Osteocyte (in vitro differentiated cells): ENCODE results near the gene LIF. TPM values are rescaled to one million over a fixed set of nuclear protein-coding genes. Genes with fewer than 3 reads are reported as not detected.

ENCODE experiments used
- DNase-seq: peaks from one replicate; pipeline ENCODE4 v3.0.0; 2021; ENCODE audit warnings: mixed read lengths; ENCODE audit not compliant: unreplicated experiment; ENCODE audit errors: extremely low spot score
- H3K27ac Mint-ChIP-seq: one replicate; pipeline ENCODE4 v1.8.0; 2021; ENCODE audit warnings: mild to moderate bottlenecking, mixed read lengths; ENCODE audit not compliant: unreplicated experiment
- H3K27me3 Mint-ChIP-seq: one replicate; pipeline ENCODE4 v1.8.0; 2021; ENCODE audit warnings: mixed read lengths; ENCODE audit not compliant: unreplicated experiment
- H3K36me3 Mint-ChIP-seq: one replicate; pipeline ENCODE4 v1.8.0; 2021; ENCODE audit warnings: mixed read lengths; ENCODE audit not compliant: unreplicated experiment
- H3K4me1 Mint-ChIP-seq: one replicate; pipeline ENCODE4 v1.8.0; 2021; ENCODE audit warnings: mixed read lengths; ENCODE audit not compliant: unreplicated experiment
- H3K4me3 Mint-ChIP-seq: one replicate; pipeline ENCODE4 v1.8.0; 2021; ENCODE audit warnings: mild to moderate bottlenecking, moderate library complexity, mixed read lengths; ENCODE audit not compliant: unreplicated experiment
- H3K9me3 Mint-ChIP-seq: one replicate; pipeline ENCODE4 v1.8.0; 2021; ENCODE audit warnings: mixed read lengths; ENCODE audit not compliant: unreplicated experiment
- total RNA-seq: library from RNA; stranded (reverse); gene quantifications from 2 replicates; pipeline ENCODE4 v1.2.1, GENCODE V29; 2021
- TF ChIP-seq, protein P1 (sequence below): fragments of 200-600 bp; sonication (generic); IDR thresholded peaks from 2 replicates; pipeline ENCODE4 v1.5.0; 2021; ENCODE audit warnings: antibody characterized with exemption, mild to moderate bottlenecking, moderate library complexity

LIF gene
- total RNA-seq, 1 donor from 2014 or later = 15.5 TPM

DNA sequence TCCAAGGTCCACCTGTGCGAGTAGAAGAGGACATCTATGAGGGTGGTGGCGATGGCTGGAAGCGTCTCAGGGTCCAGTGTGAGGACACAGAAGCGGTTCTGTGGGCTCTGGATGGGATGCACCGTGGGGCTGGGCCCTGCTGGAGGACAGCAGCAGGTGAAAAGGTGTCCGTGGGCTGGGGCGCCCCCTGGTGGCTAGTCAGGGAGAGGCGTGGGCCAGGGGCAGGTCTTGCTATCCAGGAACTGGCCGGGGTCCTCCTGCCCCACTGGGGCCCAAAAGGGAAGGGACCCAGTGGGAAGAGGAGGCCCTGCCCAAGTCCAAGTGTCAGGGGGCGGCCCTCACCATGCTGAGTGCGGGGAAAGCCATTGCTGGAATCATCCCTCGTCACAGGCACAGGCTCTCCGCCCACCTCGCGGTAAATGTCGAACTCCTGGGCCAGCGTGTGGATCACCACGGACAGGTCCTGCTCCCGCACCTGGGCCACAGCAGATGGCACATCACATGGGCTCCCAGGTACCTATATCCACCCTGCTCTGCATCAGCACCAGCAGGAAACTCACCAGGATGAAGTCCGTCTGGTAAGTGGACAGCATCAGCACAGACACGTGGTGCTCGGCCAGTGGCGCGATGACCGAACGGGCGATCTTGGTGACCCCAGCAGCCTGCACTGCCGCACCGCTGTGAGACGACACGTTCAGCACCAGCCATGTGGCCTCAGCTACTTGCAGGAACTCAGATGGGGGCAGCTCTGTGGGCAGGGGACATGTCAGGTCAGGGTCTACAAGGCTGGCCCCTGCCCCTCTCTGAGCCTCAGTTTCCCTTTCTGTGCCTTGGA is 40.5 kb upstream of the LIF start:
- H3K27ac Mint-ChIP-seq = no peak overlapping the region
- DNase-seq = peak; percentile 90
- H3K4me1 Mint-ChIP-seq = peaks cover 31% of the 10 kb centered on the region
- TF ChIP-seq, protein P1, sequence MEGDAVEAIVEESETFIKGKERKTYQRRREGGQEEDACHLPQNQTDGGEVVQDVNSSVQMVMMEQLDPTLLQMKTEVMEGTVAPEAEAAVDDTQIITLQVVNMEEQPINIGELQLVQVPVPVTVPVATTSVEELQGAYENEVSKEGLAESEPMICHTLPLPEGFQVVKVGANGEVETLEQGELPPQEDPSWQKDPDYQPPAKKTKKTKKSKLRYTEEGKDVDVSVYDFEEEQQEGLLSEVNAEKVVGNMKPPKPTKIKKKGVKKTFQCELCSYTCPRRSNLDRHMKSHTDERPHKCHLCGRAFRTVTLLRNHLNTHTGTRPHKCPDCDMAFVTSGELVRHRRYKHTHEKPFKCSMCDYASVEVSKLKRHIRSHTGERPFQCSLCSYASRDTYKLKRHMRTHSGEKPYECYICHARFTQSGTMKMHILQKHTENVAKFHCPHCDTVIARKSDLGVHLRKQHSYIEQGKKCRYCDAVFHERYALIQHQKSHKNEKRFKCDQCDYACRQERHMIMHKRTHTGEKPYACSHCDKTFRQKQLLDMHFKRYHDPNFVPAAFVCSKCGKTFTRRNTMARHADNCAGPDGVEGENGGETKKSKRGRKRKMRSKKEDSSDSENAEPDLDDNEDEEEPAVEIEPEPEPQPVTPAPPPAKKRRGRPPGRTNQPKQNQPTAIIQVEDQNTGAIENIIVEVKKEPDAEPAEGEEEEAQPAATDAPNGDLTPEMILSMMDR = peak; percentile 92
- H3K36me3 Mint-ChIP-seq = peaks cover 12% of the 10 kb centered on the region
- no peaks in the 10 kb centered on the region for H3K27me3 Mint-ChIP-seq
- no peaks in the 10 kb centered on the region for H3K9me3 Mint-ChIP-seq
- no peak overlapping the region for H3K4me3 Mint-ChIP-seq

DNA sequence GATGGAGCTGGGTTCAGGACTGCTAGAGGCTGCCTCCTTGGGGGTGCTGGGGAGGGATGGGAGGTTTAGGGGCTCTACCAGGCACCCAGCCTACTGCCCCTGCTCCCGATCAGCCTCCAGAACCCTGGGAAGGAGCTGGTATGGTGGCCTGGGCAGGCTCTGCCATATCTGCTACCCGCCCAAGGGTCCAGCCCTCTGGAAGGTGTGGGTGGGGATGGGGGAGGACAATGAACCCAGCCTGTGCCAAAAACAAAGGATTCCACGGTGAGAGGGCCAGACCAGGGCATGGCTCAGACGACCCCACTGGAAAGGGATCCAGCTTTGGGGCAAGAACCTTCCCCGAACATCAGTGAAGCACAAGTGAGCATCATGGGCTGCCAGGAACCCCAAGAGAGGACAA is 39.8 kb upstream of the LIF start:
- Mint-ChIP-seq H3K27me3 (no peaks in the 10 kb centered on the region), H3K27ac (no peak overlapping the region), H3K36me3 (peaks cover 12% of the 10 kb centered on the region), H3K9me3 (no peaks in the 10 kb centered on the region), H3K4me1 (peaks cover 26% of the 10 kb centered on the region), H3K4me3 (no peak overlapping the region)
- no peak for DNase-seq
- TF ChIP-seq, protein P1 = no peak

DNA sequence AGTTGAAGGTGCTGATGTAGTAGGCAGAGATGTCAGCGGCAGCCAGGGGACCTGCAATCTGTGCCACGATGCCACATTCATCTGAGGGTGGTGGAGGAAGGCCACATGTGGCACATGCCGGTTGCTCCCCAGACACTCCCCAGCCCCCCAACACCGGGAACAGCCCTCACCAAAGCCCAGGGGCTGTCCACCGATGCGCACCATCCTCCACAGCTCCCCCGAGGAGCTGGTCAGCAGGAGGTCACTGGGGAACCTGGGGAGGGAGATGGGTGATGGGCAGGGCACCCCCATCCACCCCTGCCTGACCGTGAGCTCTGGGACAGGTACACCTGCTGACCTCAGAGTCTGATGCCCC is 39.3 kb upstream of the LIF start:
- peaks cover 21% of the 10 kb centered on the region for H3K4me1 Mint-ChIP-seq
- H3K36me3 Mint-ChIP-seq = peaks cover 12% of the 10 kb centered on the region
- TF ChIP-seq, protein P1 = no peak
- H3K9me3 Mint-ChIP-seq = no peaks in the 10 kb centered on the region
- DNase-seq = no peak
- no peaks in the 10 kb centered on the region for H3K27me3 Mint-ChIP-seq
- no peak overlapping the region for H3K4me3 Mint-ChIP-seq
- no peak overlapping the region for H3K27ac Mint-ChIP-seq

DNA sequence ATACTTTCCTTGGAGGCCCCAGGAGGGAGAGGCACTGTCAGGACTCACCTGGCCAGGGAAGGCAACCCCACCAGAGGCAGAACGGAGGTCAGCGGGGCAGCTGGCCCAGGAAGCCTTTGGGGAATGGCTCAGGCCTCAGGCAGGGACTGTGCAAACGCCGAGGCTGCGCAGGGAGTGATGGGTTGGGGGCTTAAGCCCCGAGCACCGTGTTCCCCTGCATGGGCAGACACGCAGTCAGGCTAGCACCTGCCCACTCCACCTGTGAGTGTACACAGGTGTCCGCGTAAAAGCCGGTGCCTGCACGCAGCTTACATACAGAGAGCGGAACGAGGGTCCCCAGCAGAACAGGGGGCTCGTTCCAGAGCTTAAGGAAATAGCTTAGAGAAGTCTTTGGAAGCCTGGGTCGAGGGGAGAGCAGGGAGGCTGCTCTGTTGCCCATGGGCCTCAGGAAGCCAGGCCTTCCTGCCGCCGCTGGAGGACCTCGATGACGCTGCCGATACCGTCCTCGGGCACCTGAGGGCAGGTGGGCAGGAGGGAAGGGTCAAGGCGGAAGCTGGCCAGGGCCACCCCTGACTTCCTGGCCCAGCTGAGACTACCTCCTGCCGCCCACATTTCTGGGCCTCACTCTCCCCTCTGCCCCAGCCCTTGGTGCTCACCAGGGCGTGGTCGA is 38.8 kb upstream of the LIF start:
- Mint-ChIP-seq H3K4me3 (no peak overlapping the region), H3K4me1 (peaks cover 16% of the 10 kb centered on the region), H3K27ac (no peak overlapping the region), H3K9me3 (no peaks in the 10 kb centered on the region), H3K36me3 (peaks cover 12% of the 10 kb centered on the region), H3K27me3 (no peaks in the 10 kb centered on the region)
- TF ChIP-seq, protein P1 = no peak
- no peak for DNase-seq

DNA sequence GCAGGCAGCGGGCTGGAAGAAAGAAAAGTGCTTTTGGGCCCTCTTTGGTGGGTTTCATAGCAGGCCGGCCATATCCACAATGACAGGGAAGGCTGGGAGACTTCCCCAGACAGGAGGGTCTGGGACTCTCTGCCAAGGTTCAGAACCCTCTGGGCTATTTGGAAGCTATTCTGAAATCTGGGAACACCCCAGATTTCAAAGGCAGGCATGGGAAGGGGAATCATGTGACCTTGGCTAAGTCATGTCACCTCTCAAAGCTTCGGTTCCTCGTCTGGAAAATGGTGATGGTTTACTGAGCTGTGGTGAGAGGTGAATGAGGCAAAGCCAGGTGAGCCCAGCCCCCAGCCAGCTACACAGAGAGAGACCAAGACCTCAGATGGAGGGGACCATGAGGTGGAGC is 38.1 kb upstream of the LIF start:
- TF ChIP-seq, protein P1 = no peak
- no peak overlapping the region for H3K27ac Mint-ChIP-seq
- no peak for DNase-seq
- no peak overlapping the region for H3K4me3 Mint-ChIP-seq
- H3K36me3 Mint-ChIP-seq = peaks cover 12% of the 10 kb centered on the region
- no peaks in the 10 kb centered on the region for H3K27me3 Mint-ChIP-seq
- no peaks in the 10 kb centered on the region for H3K9me3 Mint-ChIP-seq
- peaks cover 9% of the 10 kb centered on the region for H3K4me1 Mint-ChIP-seq
